Measurements from ENCODE around the gene SETBP1.

DNA sequence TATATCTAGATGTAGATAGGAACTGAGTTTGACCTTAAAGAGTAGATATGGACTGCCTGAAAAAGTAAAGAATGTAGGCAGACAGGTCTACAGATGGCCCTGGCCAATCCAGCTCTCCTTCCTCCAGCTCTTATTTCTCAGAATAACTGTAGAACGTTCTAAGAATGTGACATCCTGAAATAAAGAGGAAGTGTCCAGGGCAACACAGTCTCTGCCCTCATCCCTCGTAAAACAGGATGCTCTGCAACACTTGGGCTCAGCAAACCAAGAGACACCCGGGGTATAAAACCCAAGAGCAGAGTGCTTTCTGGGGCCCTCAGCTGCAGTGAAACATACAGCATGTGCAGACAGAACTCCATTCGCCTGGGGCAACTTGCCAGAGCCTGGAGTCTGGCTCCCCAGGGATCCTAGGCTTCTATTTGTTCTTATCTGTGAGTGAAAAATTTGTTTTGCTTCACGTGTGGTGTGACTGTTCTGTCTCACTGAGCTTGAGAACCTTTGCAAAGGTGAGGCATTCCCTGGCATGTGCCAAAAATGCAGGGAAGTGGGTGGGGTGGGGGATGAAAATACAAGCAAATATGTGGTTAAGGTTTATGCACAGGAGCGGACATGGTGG is 401.0 kb downstream of the SETBP1 start:
- TF ChIP-seq U2AF2 (optimal IDR thresholded peaks at IDR 0.05; ENCODE audit: low read depth, low read length): no peak
- TF ChIP-seq CTCF (IDR thresholded peaks at IDR 0.05 in 2 of 3, conservative IDR thresholded peaks at IDR 0.05 in 1 of 3; ENCODE audit: insufficient read depth in 2 of 3, low read depth in 1 of 3, low read length in 3 of 3): no peak
- no peak for TF ChIP-seq HNRNPL (IDR thresholded peaks at IDR 0.05; ENCODE audit: low read depth, low read length)
- no peak for TF ChIP-seq RBM22 (IDR thresholded peaks at IDR 0.05; ENCODE audit: low read depth, low read length, poor library complexity, severe bottlenecking)
- TF ChIP-seq NCOA1 (IDR thresholded peaks at IDR 0.05; ENCODE audit: low read depth): no peak
- no peak for TF ChIP-seq ARHGAP35 (IDR thresholded peaks at IDR 0.05; ENCODE audit: partially characterized antibody)
- TF ChIP-seq TRIM28 (IDR thresholded peaks at IDR 0.05): no peak
- no peak for TF ChIP-seq RBM17 (IDR thresholded peaks at IDR 0.05; ENCODE audit: borderline replicate concordance, low read depth, low read length)
- TF ChIP-seq, protein P1, sequence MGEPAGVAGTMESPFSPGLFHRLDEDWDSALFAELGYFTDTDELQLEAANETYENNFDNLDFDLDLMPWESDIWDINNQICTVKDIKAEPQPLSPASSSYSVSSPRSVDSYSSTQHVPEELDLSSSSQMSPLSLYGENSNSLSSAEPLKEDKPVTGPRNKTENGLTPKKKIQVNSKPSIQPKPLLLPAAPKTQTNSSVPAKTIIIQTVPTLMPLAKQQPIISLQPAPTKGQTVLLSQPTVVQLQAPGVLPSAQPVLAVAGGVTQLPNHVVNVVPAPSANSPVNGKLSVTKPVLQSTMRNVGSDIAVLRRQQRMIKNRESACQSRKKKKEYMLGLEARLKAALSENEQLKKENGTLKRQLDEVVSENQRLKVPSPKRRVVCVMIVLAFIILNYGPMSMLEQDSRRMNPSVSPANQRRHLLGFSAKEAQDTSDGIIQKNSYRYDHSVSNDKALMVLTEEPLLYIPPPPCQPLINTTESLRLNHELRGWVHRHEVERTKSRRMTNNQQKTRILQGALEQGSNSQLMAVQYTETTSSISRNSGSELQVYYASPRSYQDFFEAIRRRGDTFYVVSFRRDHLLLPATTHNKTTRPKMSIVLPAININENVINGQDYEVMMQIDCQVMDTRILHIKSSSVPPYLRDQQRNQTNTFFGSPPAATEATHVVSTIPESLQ (CRISPR knock-in tag; IDR thresholded peaks at IDR 0.05): no peak
